Uterus (tissue), 4 donors: Measurements from ENCODE around the gene ANKRD65. TPM values are rescaled to one million over a fixed set of nuclear protein-coding genes. Genes with fewer than 3 reads are reported as not detected.
A peak's percentile ranks its signal among the peaks of the same experiment; 100 is the strongest.
"Not testable (repeated sequence)": the region's sequence is repeated elsewhere in the genome, so short reads cannot be mapped to it uniquely, and the experiment has no call there.

ENCODE experiments used
- DNase-seq, 2 donors: peaks; one replicate each; pipeline ENCODE4 v3.0.0-alpha.2; 2019 to 2020
- H3K27ac ChIP-seq, 2 donors: fragments of 200-600 bp; sonication (generic); 1 replicate in 1 of 2; 2 replicates in 1 of 2; pipeline ENCODE4 v1.5.1; 2016 to 2018
- H3K27me3 ChIP-seq, 2 donors: fragments of 200-600 bp; sonication (generic); one replicate each; pipeline ENCODE4 v1.5.1; 2018 to 2019; ENCODE audit warnings: control low read depth in 1 of 2
- H3K36me3 ChIP-seq, 2 donors: fragments of 200-600 bp; sonication (generic); one replicate each; pipeline ENCODE4 v1.5.1; 2019; ENCODE audit warnings: control low read depth in 1 of 2
- H3K4me1 ChIP-seq, 2 donors: fragments of 200-600 bp; sonication (generic); one replicate each; pipeline ENCODE4 v1.5.1; 2018 to 2019; ENCODE audit warnings: control low read depth in 1 of 2
- H3K4me3 ChIP-seq, 2 donors: fragments of 200-600 bp; sonication (generic); 1 replicate in 1 of 2; 2 replicates in 1 of 2; pipeline ENCODE4 v1.5.1; 2018 to 2019; ENCODE audit warnings: mild to moderate bottlenecking in 1 of 2
- H3K9me3 ChIP-seq, 2 donors: fragments of 200-600 bp; sonication (generic); one replicate each; pipeline ENCODE4 v1.5.1; 2019; ENCODE audit warnings: control low read depth in 1 of 2
- CTCF ChIP-seq, 4 experiments: fragments of 200-600 bp in 2 of 4; fragments of 450-650 bp in 2 of 4; sonication (generic) in 2 of 4; IDR thresholded peaks; one replicate each; pipeline ENCODE4 v1.5.1; 2016 to 2019; ENCODE audit warnings: antibody characterized with exemption in 4 of 4, mild to moderate bottlenecking in 2 of 4, moderate library complexity in 1 of 4
- POLR2A ChIP-seq, 2 donors: fragments of 450-650 bp; IDR thresholded peaks; one replicate each; pipeline ENCODE4 v1.6.1; 2016; ENCODE audit warnings: antibody characterized with exemption in 2 of 2, mild to moderate bottlenecking in 1 of 2, moderate library complexity in 1 of 2
- intact Hi-C: fragments of 100-400 bp; cut with DNase I; formaldehyde crosslinking; loops from one replicate; pipeline ENCODE4 v1.15.1; 2023; ENCODE audit warnings: low total_unique reads
- total RNA-seq, 4 donors: library from RNA; depleted of rRNA in 3 of 4; stranded (reverse); fragments of >200 nt in 3 of 4; gene quantifications; one replicate each; pipeline versions ENCODE4 v1.1.0 to v1.2.4, GENCODE V29; 2014 to 2023
- donor health status: DM: yes; HTN: yes; CAD: no.

The ANKRD65 gene
- total RNA-seq, 4 donors from 2014 or later, result 1.3 to 20.0 (median 6.7) TPM

DNA sequence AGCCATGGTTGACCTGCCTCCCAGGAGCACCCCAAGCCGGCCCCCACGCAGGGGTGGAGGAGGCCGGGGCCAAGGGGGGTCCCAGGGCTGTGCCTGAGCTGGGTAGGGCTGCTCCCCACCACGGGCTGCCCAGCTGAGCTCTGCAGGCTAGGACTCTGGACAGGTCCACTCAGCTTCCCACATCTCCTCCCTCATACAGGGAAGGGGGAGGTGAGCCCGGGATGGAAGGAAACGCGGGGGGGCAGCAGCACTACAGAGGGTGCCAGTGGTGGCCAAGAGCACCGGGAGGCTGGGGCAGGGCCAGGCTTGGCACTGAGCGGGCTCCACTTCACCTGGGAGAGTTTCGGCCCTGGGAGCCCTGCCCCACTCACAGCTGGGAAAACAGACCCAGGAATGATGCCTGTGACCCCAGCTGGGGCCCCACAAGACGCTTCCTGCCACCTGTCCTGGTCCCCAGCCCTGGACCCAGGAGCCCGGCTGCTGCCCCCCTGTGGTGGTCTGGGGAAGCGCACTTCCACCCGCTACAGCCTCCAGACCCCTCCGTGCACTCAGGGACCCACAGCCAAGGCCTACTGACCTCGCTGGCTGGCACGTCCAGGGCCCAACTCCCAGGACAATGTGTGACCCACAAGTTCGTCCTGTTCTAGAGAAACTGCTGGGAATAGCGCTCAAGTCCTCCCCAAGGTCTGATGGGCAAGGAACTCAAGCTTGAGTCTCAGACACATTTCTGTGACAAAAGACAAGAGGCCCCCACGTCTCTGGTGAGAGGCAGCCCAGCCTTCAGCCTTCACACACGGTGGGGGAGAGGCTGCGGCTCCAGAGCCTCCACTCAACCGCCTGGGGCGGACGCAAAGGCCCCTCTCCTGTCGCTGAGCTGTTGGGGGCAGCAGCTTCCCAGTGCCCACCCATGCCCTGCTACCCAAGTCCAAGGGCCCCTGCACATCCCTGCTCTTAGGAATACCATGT lies 49.0 kb downstream of the ANKRD65 start:
- no peaks in the 10 kb centered on the region for H3K27me3 ChIP-seq
- DNase-seq, result peak; percentile 69 to 77
- no peaks in the 10 kb centered on the region for H3K36me3 ChIP-seq
- no peaks in the 10 kb centered on the region for H3K9me3 ChIP-seq
- peak overlapping the region in 1 of 2 donors; percentile 58 for H3K27ac ChIP-seq
- intact Hi-C loops, result no loop called here
- H3K4me1 ChIP-seq, result peaks cover 0 to 17% of the 10 kb centered on the region in 2 donors
- H3K4me3 ChIP-seq, result no peak overlapping the region
- peak; percentile 86 to 97 (median 92) for TF ChIP-seq CTCF (IDR thresholded peaks at IDR 0.05)
- TF ChIP-seq POLR2A (IDR thresholded peaks at IDR 0.05), result no peak

GRCh38 chr1:1371364-1371745 lies 49.7 kb downstream of the ANKRD65 start:
- DNase-seq, result no peak
- Histone ChIP-seq H3K27me3 (no peaks in the 10 kb centered on the region), H3K4me3 (no peak overlapping the region), H3K36me3 (no peaks in the 10 kb centered on the region), H3K9me3 (no peaks in the 10 kb centered on the region), H3K4me1 (peaks cover 0 to 17% of the 10 kb centered on the region in 2 donors), H3K27ac (peak overlapping the region in 1 of 2 donors; percentile 58)
- intact Hi-C loops, result no loop called here
- TF ChIP-seq CTCF (IDR thresholded peaks at IDR 0.05), result no peak
- no peak for TF ChIP-seq POLR2A (IDR thresholded peaks at IDR 0.05)

DNA sequence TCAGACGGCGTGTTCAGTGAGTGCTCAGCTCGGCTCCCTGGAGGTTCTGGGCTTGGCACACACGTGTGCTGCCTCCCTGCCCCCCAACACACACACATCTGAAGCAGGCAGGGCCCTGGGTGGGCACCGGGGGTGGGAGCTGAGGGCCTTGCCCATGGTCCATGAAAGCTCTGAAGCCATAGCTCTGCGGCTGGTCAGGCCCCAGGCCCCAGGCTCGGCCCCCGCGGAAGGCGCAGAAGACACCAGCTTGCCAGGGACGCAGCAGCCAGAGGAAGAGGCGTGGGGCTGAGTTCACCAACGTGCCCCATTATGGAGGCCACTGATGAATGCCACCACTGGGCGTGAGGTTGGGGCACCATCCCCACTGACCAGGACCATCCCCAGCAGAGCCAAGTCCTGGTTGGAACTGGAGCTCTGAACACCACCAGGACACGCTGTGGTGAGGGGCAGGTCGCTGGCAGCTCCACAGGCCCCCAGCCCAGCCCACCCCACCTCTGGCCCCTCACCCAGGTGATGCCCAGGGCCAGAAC lies 50.2 kb downstream of the ANKRD65 start:
- TF ChIP-seq POLR2A (IDR thresholded peaks at IDR 0.05) (no peak), CTCF (IDR thresholded peaks at IDR 0.05) (no peak)
- no peak for DNase-seq
- Histone ChIP-seq H3K4me3 (no peak overlapping the region), H3K9me3 (no peaks in the 10 kb centered on the region), H3K36me3 (no peaks in the 10 kb centered on the region), H3K4me1 (peaks cover 0 to 17% of the 10 kb centered on the region in 2 donors), H3K27me3 (no peaks in the 10 kb centered on the region), H3K27ac (no peak overlapping the region)
- intact Hi-C loops, result no loop called here

GRCh38 chr1:1370094-1370493 lies 51.0 kb downstream of the ANKRD65 start:
- H3K27me3 ChIP-seq, H3K36me3 ChIP-seq, intact Hi-C loops, DNase-seq, H3K9me3 ChIP-seq, H3K4me3 ChIP-seq, H3K27ac ChIP-seq: not testable (repeated sequence)
- peaks cover 0 to 17% of the 10 kb centered on the region in 2 donors for H3K4me1 ChIP-seq

Other genes with a start within 250 kb of the ANKRD65 start
- gene TTLL10, start 247.4 kb downstream of the ANKRD65 start, total RNA-seq, result under 1 TPM in 2 of 4 donors, not detected in 2; 0.35 to 0.51 TPM
- gene TNFRSF18, start 214.7 kb downstream of the ANKRD65 start, total RNA-seq, result 1 to 10 TPM in 1 of 4 donors, under 1 TPM in 1, not detected in 2; 0.37 to 2.6 TPM
- gene TNFRSF4, start 207.1 kb downstream of the ANKRD65 start, total RNA-seq, result 1 to 10 TPM in 2 of 4 donors, not detected in 2; 1.3 to 1.5 TPM
- gene SDF4, start 189.3 kb downstream of the ANKRD65 start, total RNA-seq, result 100 to 1,000 TPM in 1 of 4 donors, 10 to 100 TPM in 3; 29.7 to 105 (median 50.3) TPM
- 10 to 100 TPM in 3 of 4 donors, 1 to 10 TPM in 1; 1.8 to 23.5 (median 17.6) TPM for gene B3GALT6, start 189.0 kb downstream of the ANKRD65 start, total RNA-seq
- 1 to 10 TPM in 2 of 4 donors, not detected in 2; 3.1 to 8.2 TPM for gene C1QTNF12, start 174.6 kb downstream of the ANKRD65 start, total RNA-seq
- 10 to 100 TPM in 3 of 4 donors, 1 to 10 TPM in 1; 9.5 to 66.1 (median 49.8) TPM for gene UBE2J2, start 147.4 kb downstream of the ANKRD65 start, total RNA-seq
- gene SCNN1D, start 140.8 kb downstream of the ANKRD65 start, total RNA-seq, result 1 to 10 TPM in 3 of 4 donors, under 1 TPM in 1; 0.26 to 8.4 (median 4.4) TPM
- 10 to 100 TPM; 11.2 to 98.5 (median 44.0) TPM for gene ACAP3, start 113.3 kb downstream of the ANKRD65 start, total RNA-seq
- 10 to 100 TPM; 14.7 to 34.1 (median 24.3) TPM for gene PUSL1, start 112.7 kb downstream of the ANKRD65 start, total RNA-seq
- 100 to 1,000 TPM in 2 of 4 donors, 10 to 100 TPM in 2; 45.6 to 277 (median 130) TPM for gene INTS11, start 96.6 kb downstream of the ANKRD65 start, total RNA-seq
- gene CPTP, start 96.5 kb downstream of the ANKRD65 start, total RNA-seq, result 10 to 100 TPM in 2 of 4 donors, 1 to 10 TPM in 2; 3.5 to 23.9 (median 16.4) TPM
- under 1 TPM in 2 of 4 donors, not detected in 2; 0.14 to 0.34 TPM for gene TAS1R3, start 90.0 kb downstream of the ANKRD65 start, total RNA-seq
- gene DVL1, start 71.9 kb downstream of the ANKRD65 start, total RNA-seq, result 10 to 100 TPM; 35.6 to 94.5 (median 49.7) TPM
- gene MXRA8, start 62.7 kb downstream of the ANKRD65 start, total RNA-seq, result 100 to 1,000 TPM in 2 of 4 donors, 10 to 100 TPM in 2; 86.1 to 143 (median 117) TPM
- 10 to 100 TPM; 13.2 to 75.8 (median 31.1) TPM for gene AURKAIP1, start 46.1 kb downstream of the ANKRD65 start, total RNA-seq
- 100 to 1,000 TPM; 207 to 351 (median 281) TPM for gene CCNL2, start 21.9 kb downstream of the ANKRD65 start, total RNA-seq
- gene MRPL20, start 14.0 kb downstream of the ANKRD65 start, total RNA-seq, result 100 to 1,000 TPM in 1 of 4 donors, 10 to 100 TPM in 3; 34.3 to 114 (median 65.1) TPM
- gene VWA1, start 14.4 kb upstream of the ANKRD65 start, total RNA-seq, result 10 to 100 TPM; 15.6 to 67.1 (median 47.1) TPM
- 1 to 10 TPM in 2 of 4 donors, under 1 TPM in 1, not detected in 1; 0.77 to 3.8 (median 1.7) TPM for gene ATAD3C, start 28.4 kb upstream of the ANKRD65 start, total RNA-seq
- gene ATAD3B, start 50.5 kb upstream of the ANKRD65 start, total RNA-seq, result 10 to 100 TPM in 3 of 4 donors, 1 to 10 TPM in 1; 2.1 to 20.5 (median 17.8) TPM
- gene ATAD3A, start 90.9 kb upstream of the ANKRD65 start, total RNA-seq, result 10 to 100 TPM in 3 of 4 donors, 1 to 10 TPM in 1; 1.8 to 14.8 (median 11.7) TPM
- 10 to 100 TPM in 1 of 4 donors, 1 to 10 TPM in 1, not detected in 2; 9.4 to 16.3 TPM for gene TMEM240, start 119.3 kb upstream of the ANKRD65 start, total RNA-seq
- 100 to 1,000 TPM in 2 of 4 donors, 10 to 100 TPM in 2; 44.0 to 273 (median 78.4) TPM for gene SSU72, start 153.6 kb upstream of the ANKRD65 start, total RNA-seq
- gene FNDC10, start 178.9 kb upstream of the ANKRD65 start, total RNA-seq, result under 1 TPM in 2 of 4 donors, not detected in 2; 0.40 to 0.48 TPM
- 10 to 100 TPM; 43.0 to 78.2 (median 57.6) TPM for gene MIB2, start 194.2 kb upstream of the ANKRD65 start, total RNA-seq
- gene MMP23B, start 210.9 kb upstream of the ANKRD65 start, total RNA-seq, result 10 to 100 TPM; 10.0 to 97.3 (median 43.7) TPM
- gene CDK11B, start 237.7 kb upstream of the ANKRD65 start, total RNA-seq, result 10 to 100 TPM in 2 of 4 donors, 1 to 10 TPM in 2; 6.8 to 28.5 (median 11.8) TPM